ENCODE data around the gene RIN1.
"Not testable (repeated sequence)": the region's sequence is repeated elsewhere in the genome, so short reads cannot be mapped to it uniquely, and the experiment has no call there.

DNA sequence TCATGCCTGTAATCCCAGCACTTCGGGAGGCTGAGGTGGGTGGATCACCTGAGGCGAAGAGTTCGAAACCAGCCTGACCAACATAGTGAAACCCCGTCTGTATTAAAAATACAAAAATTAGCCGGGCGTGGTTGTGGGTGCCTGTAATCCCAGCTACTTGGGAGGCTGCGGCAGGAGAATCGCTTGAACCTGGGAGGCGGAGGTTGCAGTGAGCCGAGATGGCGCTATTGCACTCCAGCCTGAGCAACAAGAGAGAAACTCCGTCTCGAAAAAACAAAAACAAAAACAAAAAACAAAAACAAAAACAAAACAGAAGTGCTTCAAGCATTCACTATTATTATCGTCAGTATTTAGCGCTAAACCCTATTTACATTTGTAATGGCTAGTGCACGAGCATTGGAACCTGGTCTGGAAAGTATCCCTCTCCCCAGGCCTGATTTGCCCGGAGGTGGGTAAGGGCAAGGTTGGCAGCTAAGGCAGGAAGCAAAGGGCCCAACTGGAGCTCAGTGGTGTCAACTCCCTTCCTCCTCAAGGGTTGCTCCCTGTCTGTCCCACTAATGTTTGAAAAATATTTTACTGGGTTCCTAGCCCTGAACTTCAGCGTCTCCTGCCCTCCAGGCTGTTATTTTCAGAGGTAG lies 25.3 kb downstream of the RIN1 start:
- TF ChIP-seq POLR2A (IDR thresholded peaks at IDR 0.05; ENCODE audit: low read depth, low read length); POLR2AphosphoS5 (IDR thresholded peaks at IDR 0.05; ENCODE audit: low read depth, low read length); TAF1 (IDR thresholded peaks at IDR 0.05; ENCODE audit: low read depth, low read length); SPI1 (IDR thresholded peaks at IDR 0.05; ENCODE audit: low read depth, low read length); PAX5 (IDR thresholded peaks at IDR 0.05; ENCODE audit: insufficient read depth, low read length, severe bottlenecking); POU2F2 (IDR thresholded peaks at IDR 0.05; ENCODE audit: low read depth, low read length): not testable (repeated sequence)
